Fibroblast of mammary gland (primary cell): ENCODE results near the gene CADPS2.

Experiments
- DNase-seq: peaks from one replicate; pipeline ENCODE4 v3.0.0-alpha.2; 2010; ENCODE audit warnings: low read depth
- H3K4me3 ChIP-seq: 2 replicates; pipeline ENCODE4 v1.5.1; 2011; ENCODE audit warnings: low read depth, mild to moderate bottlenecking, low read length, moderate library complexity; ENCODE audit not compliant: control insufficient read depth
- CTCF ChIP-seq: conservative IDR thresholded peaks from 2 replicates; pipeline ENCODE4 v1.5.1; 2011; ENCODE audit warnings: low read depth, low read length, inconsistent platforms; ENCODE audit not compliant: control insufficient read depth, insufficient read depth

CADPS2 gene

GRCh38 chr7:122312789-122313188, 573.5 kb downstream of the CADPS2 start:
- no peak for DNase-seq
- TF ChIP-seq CTCF = no peak
- H3K4me3 ChIP-seq = no peak overlapping the region

- no peak for TF ChIP-seq CTCF
- no peak overlapping the region for H3K4me3 ChIP-seq
- no peak for DNase-seq
Observed at GRCh38 chr7:122311734-122312450, 574.4 kb downstream of the CADPS2 start.

GRCh38 chr7:122311050-122311700, 575.1 kb downstream of the CADPS2 start:
- no peak overlapping the region for H3K4me3 ChIP-seq
- TF ChIP-seq CTCF = no peak
- DNase-seq = no peak

- DNase-seq = no peak
- TF ChIP-seq CTCF = no peak
- no peak overlapping the region for H3K4me3 ChIP-seq
Observed at GRCh38 chr7:122310119-122311021, 575.9 kb downstream of the CADPS2 start.

- no peak overlapping the region for H3K4me3 ChIP-seq
- DNase-seq = no peak
- TF ChIP-seq CTCF = no peak
Observed at GRCh38 chr7:122309421-122309820, 576.8 kb downstream of the CADPS2 start.

- no peak overlapping the region for H3K4me3 ChIP-seq
- TF ChIP-seq CTCF = no peak
- no peak for DNase-seq
Observed at GRCh38 chr7:122307228-122307621, 579.0 kb downstream of the CADPS2 start.
